Upper lobe of left lung (tissue), 6 donors: Measurements from ENCODE around the gene LRRC61. TPM values are rescaled to one million over a fixed set of nuclear protein-coding genes. Genes with fewer than 3 reads are reported as not detected.

ENCODE experiments used
- ATAC-seq, 2 donors: fragments of 200-7000 bp; cut with Tn5 transposase; one replicate each; pipeline ENCODE4 v1.9.1; 2022; ENCODE audit warnings: mild to moderate bottlenecking in 2 of 2, moderate library complexity in 2 of 2; ENCODE audit not compliant: low FRiP score in 2 of 2
- DNase-seq, 2 donors: peaks; one replicate each; pipeline ENCODE4 v3.0.0-alpha.2; 2019 to 2020
- H3K27ac ChIP-seq, 4 donors: fragments of 200-600 bp; sonication (generic); one replicate each; pipeline ENCODE4 v1.5.1; 2016 to 2019
- H3K27me3 ChIP-seq, 4 donors: fragments of 200-600 bp; sonication (generic); one replicate each; pipeline ENCODE4 v1.5.1; 2017 to 2019
- H3K36me3 ChIP-seq, 4 donors: fragments of 200-600 bp; sonication (generic); one replicate each; pipeline ENCODE4 v1.5.1; 2016 to 2019
- H3K4me1 ChIP-seq, 4 donors: fragments of 200-600 bp; sonication (generic); one replicate each; pipeline ENCODE4 v1.5.1; 2018 to 2019
- H3K4me3 ChIP-seq, 4 donors: fragments of 200-600 bp; sonication (generic); one replicate each; pipeline ENCODE4 v1.5.1; 2017 to 2019; ENCODE audit warnings: mild to moderate bottlenecking in 2 of 4, moderate library complexity in 1 of 4
- H3K9me3 ChIP-seq, 4 donors: fragments of 200-600 bp; sonication (generic); one replicate each; pipeline ENCODE4 v1.5.1; 2018 to 2019
- CTCF ChIP-seq, 6 experiments: fragments of 450-650 bp in 4 of 6; fragments of 200-600 bp in 2 of 6; sonication (generic) in 2 of 6; IDR thresholded peaks; one replicate each; pipeline ENCODE4 v1.5.1; 2016 to 2019; ENCODE audit warnings: antibody characterized with exemption in 6 of 6
- EP300 ChIP-seq, 4 donors: sonication (generic); formaldehyde crosslinking; IDR thresholded peaks; one replicate each; pipeline ENCODE4 v1.5.1; 2017; ENCODE audit warnings: antibody characterized with exemption in 4 of 4, control low read depth in 2 of 4
- POLR2A ChIP-seq, 4 donors: fragments of 450-650 bp; IDR thresholded peaks; one replicate each; pipeline ENCODE4 v1.5.1; 2016 to 2017; ENCODE audit warnings: antibody characterized with exemption in 4 of 4, mild to moderate bottlenecking in 2 of 4
- POLR2AphosphoS5 ChIP-seq, 2 donors: sonication (generic); formaldehyde crosslinking; IDR thresholded peaks; one replicate each; pipeline ENCODE4 v1.5.1; 2017; ENCODE audit warnings: antibody characterized with exemption in 2 of 2
- WGBS, 2 donors: methylation state at CpG; one replicate each; pipeline ENCODE4 v1.1.5; 2017 to 2018; 5-methylcytosine and 5-hydroxymethylcytosine counted together
- total RNA-seq, 6 donors: library from RNA; depleted of rRNA in 4 of 6; stranded (reverse); fragments of >200 nt in 4 of 6; gene quantifications; one replicate each; pipeline versions ENCODE4 v1.1.0 to v1.2.1, GENCODE V29; 2016 to 2021
- donor health status: DM: no; HTN: no; CAD: no; lungs with moderate emphysema.
- donor health status: DM: no; HTN: yes; CAD: no; lungs with severe emphysema.

Gene LRRC61
- total RNA-seq, 6 donors from 2014 or later: 15.4 to 31.4 (median 19.2) TPM

DNA sequence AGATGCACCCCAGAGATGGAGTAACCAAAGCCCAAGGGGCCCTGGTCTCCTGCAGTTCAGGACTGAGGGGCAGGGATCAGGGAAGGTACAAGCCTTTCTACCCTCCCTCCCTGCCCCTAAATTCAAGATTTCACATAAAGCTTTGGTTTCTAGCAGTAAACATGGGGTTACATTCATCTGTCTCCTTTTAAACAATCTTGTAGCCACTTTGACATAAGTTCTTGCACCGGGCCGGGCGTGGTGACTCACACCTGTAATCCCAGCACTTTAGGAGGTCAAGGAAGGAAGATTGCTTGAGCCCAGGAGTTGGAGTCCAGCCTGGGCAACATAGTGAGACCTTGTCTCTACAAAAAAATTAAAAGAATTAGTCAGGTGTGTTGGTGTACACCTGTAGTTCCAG, 4.2 kb downstream of the LRRC61 start:
- peaks cover 19 to 29% (median 23%) of the 10 kb centered on the region in 4 donors for H3K4me1 ChIP-seq
- no peaks in the 10 kb centered on the region for H3K27me3 ChIP-seq
- DNase-seq (no peak), ATAC-seq (no peak)
- H3K4me3 ChIP-seq: no peak overlapping the region
- H3K27ac ChIP-seq: no peak overlapping the region
- TF ChIP-seq POLR2AphosphoS5 (IDR thresholded peaks at IDR 0.05) (no peak), CTCF (IDR thresholded peaks at IDR 0.05) (no peak), POLR2A (IDR thresholded peaks at IDR 0.05) (no peak), EP300 (IDR thresholded peaks at IDR 0.05) (no peak)
- H3K9me3 ChIP-seq: no peaks in the 10 kb centered on the region
- 79 to 96% methylated on average over 3 of the region's 3 CpGs for WGBS, 2 donors
- peaks cover 0 to 24% (median 9%) of the 10 kb centered on the region in 4 donors for H3K36me3 ChIP-seq

DNA sequence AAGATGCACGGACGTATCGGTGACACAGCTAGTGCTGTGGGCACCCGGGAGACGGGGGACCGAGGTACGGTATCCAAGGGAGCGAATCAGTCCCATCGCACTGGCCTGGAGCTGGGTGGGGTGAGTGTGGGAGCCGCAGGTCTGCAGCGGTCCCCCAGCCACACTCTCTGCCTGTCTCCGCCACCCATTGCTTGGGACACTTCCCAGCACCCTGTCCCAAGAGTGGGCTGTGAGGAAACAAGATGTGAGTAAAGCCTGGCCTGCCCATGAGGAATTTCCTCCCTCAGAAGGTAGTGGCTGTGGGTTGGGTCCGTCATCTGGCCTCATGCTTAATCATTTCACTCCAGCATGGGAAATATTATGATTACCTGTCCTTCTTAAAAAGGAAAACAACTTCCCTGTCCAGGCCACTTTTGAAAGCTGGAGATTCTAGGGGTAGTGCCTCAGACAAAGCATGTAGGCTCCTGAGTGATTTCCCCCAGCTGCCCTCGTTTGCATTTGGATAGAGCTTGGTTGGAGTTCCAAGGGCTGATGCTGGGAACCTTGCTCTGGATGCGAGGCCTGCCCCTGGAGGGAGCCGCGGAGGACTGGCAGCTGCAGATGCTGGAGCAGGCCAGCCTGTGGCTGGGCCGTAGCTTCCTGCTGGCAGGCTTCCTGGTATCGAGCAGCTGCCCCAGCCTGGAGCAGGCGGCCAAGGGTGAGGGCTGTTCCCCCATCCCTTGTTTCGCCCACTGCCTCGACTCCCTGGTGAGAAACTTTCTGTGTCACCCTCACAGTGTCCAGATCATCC, 6.4 kb downstream of the LRRC61 start:
- Histone ChIP-seq H3K4me1 (peaks cover 6 to 7% (median 6%) of the 10 kb centered on the region in 4 donors), H3K27ac (peak overlapping the region in 3 of 4 donors; percentile 17 to 56 (median 42)), H3K9me3 (no peaks in the 10 kb centered on the region), H3K4me3 (no peak overlapping the region), H3K27me3 (no peaks in the 10 kb centered on the region), H3K36me3 (peaks cover 0 to 24% (median 9%) of the 10 kb centered on the region in 4 donors)
- WGBS, 2 donors: 79 to 90% methylated on average over 18 to 22 of the region's 22 CpGs
- DNase-seq (peak in 1 of 2 donors; percentile 53), ATAC-seq (no peak)
- TF ChIP-seq POLR2A (IDR thresholded peaks at IDR 0.05): no peak
- no peak for TF ChIP-seq EP300 (IDR thresholded peaks at IDR 0.05)
- TF ChIP-seq CTCF (IDR thresholded peaks at IDR 0.05): no peak
- no peak for TF ChIP-seq POLR2AphosphoS5 (IDR thresholded peaks at IDR 0.05)

GRCh38 chr7:150330211-150330885, 7.2 kb downstream of the LRRC61 start:
- H3K36me3 ChIP-seq: peaks cover 0 to 24% (median 9%) of the 10 kb centered on the region in 4 donors
- ATAC-seq: no peak
- peak in 1 of 2 donors; percentile 77 for DNase-seq
- H3K4me3 ChIP-seq: no peak overlapping the region
- H3K27ac ChIP-seq: peak overlapping the region in 3 of 4 donors; percentile 17 to 56 (median 42)
- no peaks in the 10 kb centered on the region for H3K27me3 ChIP-seq
- no peaks in the 10 kb centered on the region for H3K9me3 ChIP-seq
- TF ChIP-seq EP300 (IDR thresholded peaks at IDR 0.05): no peak
- TF ChIP-seq CTCF (IDR thresholded peaks at IDR 0.05): no peak
- TF ChIP-seq POLR2A (IDR thresholded peaks at IDR 0.05): no peak
- TF ChIP-seq POLR2AphosphoS5 (IDR thresholded peaks at IDR 0.05): no peak
- 94% methylated on average over 19 of the region's 19 CpGs; no CpG with 5 or more reads in 1 of the 2 donors for WGBS, 2 donors
- H3K4me1 ChIP-seq: peaks cover 0 to 5% (median under 1%) of the 10 kb centered on the region in 4 donors

DNA sequence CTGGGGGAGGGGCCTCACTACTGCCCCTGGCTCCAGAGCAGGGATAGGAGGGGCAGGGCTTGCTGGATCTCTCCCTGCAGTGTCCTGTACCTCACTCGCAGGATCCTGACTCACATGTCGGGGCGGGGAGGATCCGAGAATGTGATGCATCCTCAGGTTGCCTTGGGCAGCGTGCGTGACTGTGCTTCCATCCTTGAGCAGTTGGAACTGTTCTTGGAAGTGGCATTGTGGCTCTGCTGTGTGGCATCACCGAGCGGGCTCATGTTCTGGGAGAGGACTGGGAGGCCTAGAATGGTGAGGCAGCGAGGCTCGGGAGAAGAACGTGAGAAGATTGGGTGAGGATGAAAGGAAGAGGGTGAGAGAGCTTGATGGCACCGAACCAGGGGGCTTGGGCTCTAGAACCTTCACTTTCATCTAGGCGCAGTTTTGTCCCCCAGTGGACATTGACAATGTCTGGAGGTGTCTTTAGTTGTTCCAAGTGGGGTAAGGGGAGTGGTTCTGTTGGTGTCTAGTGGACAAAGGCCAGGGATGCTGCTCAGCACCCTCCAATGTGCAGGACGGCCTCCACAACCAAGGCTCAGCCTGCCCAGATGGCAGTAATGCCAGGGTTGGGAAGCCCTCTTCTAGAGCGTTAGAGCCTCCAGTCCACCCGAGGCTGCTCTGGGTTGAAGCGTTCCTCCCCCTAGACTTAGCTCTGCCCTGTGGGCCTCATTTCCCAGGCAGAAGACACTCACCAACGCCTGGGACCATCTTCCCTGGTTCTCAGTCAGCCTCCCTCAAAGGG, 9.9 kb downstream of the LRRC61 start:
- Histone ChIP-seq H3K36me3 (peaks cover 0 to 31% (median 9%) of the 10 kb centered on the region in 4 donors), H3K4me1 (peaks cover 0 to 16% (median 5%) of the 10 kb centered on the region in 4 donors), H3K27ac (no peak overlapping the region), H3K4me3 (no peak overlapping the region), H3K9me3 (no peaks in the 10 kb centered on the region), H3K27me3 (no peaks in the 10 kb centered on the region)
- TF ChIP-seq EP300 (IDR thresholded peaks at IDR 0.05) (no peak), POLR2AphosphoS5 (IDR thresholded peaks at IDR 0.05) (no peak), POLR2A (IDR thresholded peaks at IDR 0.05) (no peak), CTCF (IDR thresholded peaks at IDR 0.05) (no peak)
- DNase-seq: no peak
- ATAC-seq: no peak
- WGBS, 2 donors: 94 to 97% methylated on average over 18 of the region's 18 CpGs
